ENCODE measurements around the gene SDCBP2.

The SDCBP2 gene

DNA sequence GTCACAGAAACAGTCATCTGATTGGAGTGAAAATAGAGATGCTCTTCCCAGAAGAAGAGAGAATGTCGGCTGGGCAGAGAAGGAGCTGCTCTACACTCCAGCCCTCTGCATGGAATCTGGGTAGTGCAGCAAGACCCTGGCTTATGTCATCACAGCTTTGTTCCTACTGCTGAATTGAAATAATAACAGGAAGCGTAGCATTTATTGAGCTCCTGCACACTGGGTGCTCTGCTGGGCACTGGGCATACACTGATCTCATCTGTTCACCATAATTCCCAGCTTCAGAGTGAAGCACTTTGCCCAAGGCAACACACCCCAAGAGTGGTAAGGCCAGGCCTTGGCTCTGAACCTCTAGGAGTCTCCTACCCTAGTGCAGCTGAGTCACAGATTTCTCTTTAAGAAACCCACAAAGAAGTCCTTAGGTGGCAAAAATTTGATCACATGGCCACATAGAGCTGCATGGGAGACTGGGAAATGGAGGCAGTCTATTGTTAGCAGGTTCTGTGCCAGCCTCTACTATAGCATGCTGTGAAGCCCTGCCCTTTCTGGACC, 3.9 kb upstream of the SDCBP2 start:
- Histone ChIP-seq H3K36me3 (replicated peaks; ENCODE audit: low read depth, low read length) (peaks cover 19% of the 10 kb centered on the region), H2AFZ (ENCODE audit: low read depth, low read length) (no peak overlapping the region), H3K27ac (ENCODE audit: low read length) (no peak overlapping the region), H4K20me1 (ENCODE audit: insufficient read depth, low read length) (peaks cover 37% of the 10 kb centered on the region), H3K4me2 (ENCODE audit: low read length) (no peak overlapping the region), H3K27me3 (ENCODE audit: low read depth, low read length) (no peaks in the 10 kb centered on the region), H3K4me3 (ENCODE audit: low read length) (no peak overlapping the region), H3K79me2 (ENCODE audit: low read length) (peaks cover 30% of the 10 kb centered on the region), H3K4me1 (ENCODE audit: low read length) (no peaks in the 10 kb centered on the region), H3K9me3 (ENCODE audit: insufficient read depth, low read length) (no peaks in the 10 kb centered on the region), H3K9ac (ENCODE audit: low read length) (no peak overlapping the region)
- TF ChIP-seq EZH2phosphoT487 (IDR thresholded peaks at IDR 0.05; ENCODE audit: low read depth) = no peak
- TF ChIP-seq, protein P1, sequence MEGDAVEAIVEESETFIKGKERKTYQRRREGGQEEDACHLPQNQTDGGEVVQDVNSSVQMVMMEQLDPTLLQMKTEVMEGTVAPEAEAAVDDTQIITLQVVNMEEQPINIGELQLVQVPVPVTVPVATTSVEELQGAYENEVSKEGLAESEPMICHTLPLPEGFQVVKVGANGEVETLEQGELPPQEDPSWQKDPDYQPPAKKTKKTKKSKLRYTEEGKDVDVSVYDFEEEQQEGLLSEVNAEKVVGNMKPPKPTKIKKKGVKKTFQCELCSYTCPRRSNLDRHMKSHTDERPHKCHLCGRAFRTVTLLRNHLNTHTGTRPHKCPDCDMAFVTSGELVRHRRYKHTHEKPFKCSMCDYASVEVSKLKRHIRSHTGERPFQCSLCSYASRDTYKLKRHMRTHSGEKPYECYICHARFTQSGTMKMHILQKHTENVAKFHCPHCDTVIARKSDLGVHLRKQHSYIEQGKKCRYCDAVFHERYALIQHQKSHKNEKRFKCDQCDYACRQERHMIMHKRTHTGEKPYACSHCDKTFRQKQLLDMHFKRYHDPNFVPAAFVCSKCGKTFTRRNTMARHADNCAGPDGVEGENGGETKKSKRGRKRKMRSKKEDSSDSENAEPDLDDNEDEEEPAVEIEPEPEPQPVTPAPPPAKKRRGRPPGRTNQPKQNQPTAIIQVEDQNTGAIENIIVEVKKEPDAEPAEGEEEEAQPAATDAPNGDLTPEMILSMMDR (IDR thresholded peaks at IDR 0.05; ENCODE audit: low read depth, low read length) = no peak

- H3K4me2 ChIP-seq (ENCODE audit: low read length) = no peak overlapping the region
- no peak overlapping the region for H3K27ac ChIP-seq (ENCODE audit: low read length)
- peaks cover 39% of the 10 kb centered on the region for H3K79me2 ChIP-seq (ENCODE audit: low read length)
- no peak overlapping the region for H2AFZ ChIP-seq (ENCODE audit: low read depth, low read length)
- no peak for TF ChIP-seq EZH2phosphoT487 (IDR thresholded peaks at IDR 0.05; ENCODE audit: low read depth)
- TF ChIP-seq, protein P1 (IDR thresholded peaks at IDR 0.05; ENCODE audit: low read depth, low read length) = no peak
- H4K20me1 ChIP-seq (ENCODE audit: insufficient read depth, low read length) = peaks cover 37% of the 10 kb centered on the region
- no peak overlapping the region for H3K9ac ChIP-seq (ENCODE audit: low read length)
- peaks cover 19% of the 10 kb centered on the region for H3K36me3 ChIP-seq (replicated peaks; ENCODE audit: low read depth, low read length)
- H3K9me3 ChIP-seq (ENCODE audit: insufficient read depth, low read length) = no peaks in the 10 kb centered on the region
- no peaks in the 10 kb centered on the region for H3K27me3 ChIP-seq (ENCODE audit: low read depth, low read length)
- H3K4me3 ChIP-seq (ENCODE audit: low read length) = no peak overlapping the region
- no peaks in the 10 kb centered on the region for H3K4me1 ChIP-seq (ENCODE audit: low read length)
These were observed 3.0 kb upstream of the SDCBP2 start for GRCh38 chr20:1331801-1332453.

DNA sequence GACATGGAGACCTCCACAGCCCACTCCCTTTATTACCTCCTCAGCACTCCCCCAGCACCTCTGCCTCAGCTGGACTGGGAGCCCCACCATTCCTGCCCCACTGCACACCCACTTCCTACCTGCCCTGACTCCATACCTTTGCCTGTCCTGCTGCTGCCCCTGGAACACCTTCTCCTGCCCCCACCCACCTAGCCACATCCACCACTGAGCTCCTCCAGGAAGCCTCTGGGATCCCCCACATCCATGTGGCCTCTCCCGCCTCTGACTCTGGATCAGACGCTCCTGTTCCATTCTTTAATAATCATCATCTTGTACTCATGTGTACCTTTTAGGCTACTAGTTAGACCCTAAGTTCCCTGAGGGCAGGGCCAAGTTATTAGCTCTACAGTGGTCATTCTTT, 2.2 kb upstream of the SDCBP2 start:
- Histone ChIP-seq H3K36me3 (replicated peaks; ENCODE audit: low read depth, low read length) (peaks cover 23% of the 10 kb centered on the region), H3K27ac (ENCODE audit: low read length) (no peak overlapping the region), H3K4me3 (ENCODE audit: low read length) (no peak overlapping the region), H3K4me1 (ENCODE audit: low read length) (peaks cover 7% of the 10 kb centered on the region), H3K27me3 (ENCODE audit: low read depth, low read length) (no peaks in the 10 kb centered on the region), H2AFZ (ENCODE audit: low read depth, low read length) (no peak overlapping the region), H3K4me2 (ENCODE audit: low read length) (no peak overlapping the region), H4K20me1 (ENCODE audit: insufficient read depth, low read length) (peaks cover 44% of the 10 kb centered on the region), H3K79me2 (ENCODE audit: low read length) (peaks cover 47% of the 10 kb centered on the region), H3K9me3 (ENCODE audit: insufficient read depth, low read length) (no peaks in the 10 kb centered on the region), H3K9ac (ENCODE audit: low read length) (no peak overlapping the region)
- TF ChIP-seq EZH2phosphoT487 (IDR thresholded peaks at IDR 0.05; ENCODE audit: low read depth) = no peak
- TF ChIP-seq, protein P1 (IDR thresholded peaks at IDR 0.05; ENCODE audit: low read depth, low read length) = no peak

DNA sequence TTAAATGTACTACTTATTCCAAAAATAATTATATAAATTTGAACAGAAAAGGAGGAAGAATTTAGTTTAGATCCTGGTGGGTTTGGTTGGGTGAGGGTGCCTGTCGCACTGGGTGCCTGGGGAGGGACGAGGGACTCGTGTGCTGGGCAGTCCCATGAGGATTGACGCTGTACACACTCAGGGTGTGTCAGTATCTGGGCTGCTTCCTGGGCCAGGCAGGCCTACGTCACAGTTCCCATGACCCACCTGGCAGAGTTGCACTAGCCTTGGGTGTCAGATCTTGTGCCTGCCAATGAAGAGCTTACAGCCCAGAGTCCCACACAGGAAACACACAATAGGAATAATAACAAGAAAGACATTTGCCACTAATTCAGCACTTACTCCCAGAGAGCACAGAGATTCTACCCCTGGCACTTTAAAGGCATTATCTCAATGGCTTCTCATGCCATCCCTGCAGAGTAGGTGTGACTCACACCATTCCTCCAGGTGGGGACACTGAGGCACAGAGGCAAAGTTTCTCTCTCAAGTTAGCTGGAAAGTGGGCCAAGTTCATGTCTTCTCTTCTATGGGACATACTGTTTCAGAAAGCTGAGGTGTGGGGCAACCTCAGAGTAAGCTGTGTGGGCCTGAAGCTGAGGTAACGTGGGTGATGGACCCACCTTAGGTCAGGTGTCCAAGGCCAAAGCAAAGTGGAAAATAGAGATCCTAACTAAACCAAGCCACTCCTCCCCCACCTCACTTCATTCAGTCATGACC, 1.3 kb upstream of the SDCBP2 start:
- Histone ChIP-seq H3K27ac (ENCODE audit: low read length) (no peak overlapping the region), H3K9ac (ENCODE audit: low read length) (no peak overlapping the region), H4K20me1 (ENCODE audit: insufficient read depth, low read length) (peaks cover 41% of the 10 kb centered on the region), H3K9me3 (ENCODE audit: insufficient read depth, low read length) (no peaks in the 10 kb centered on the region), H3K4me2 (ENCODE audit: low read length) (no peak overlapping the region), H3K4me1 (ENCODE audit: low read length) (peaks cover 9% of the 10 kb centered on the region), H3K36me3 (replicated peaks; ENCODE audit: low read depth, low read length) (peaks cover 23% of the 10 kb centered on the region), H3K27me3 (ENCODE audit: low read depth, low read length) (no peaks in the 10 kb centered on the region), H3K4me3 (ENCODE audit: low read length) (no peak overlapping the region), H2AFZ (ENCODE audit: low read depth, low read length) (no peak overlapping the region), H3K79me2 (ENCODE audit: low read length) (peaks cover 56% of the 10 kb centered on the region)
- TF ChIP-seq, protein P1 (IDR thresholded peaks at IDR 0.05; ENCODE audit: low read depth, low read length) = no peak
- no peak for TF ChIP-seq EZH2phosphoT487 (IDR thresholded peaks at IDR 0.05; ENCODE audit: low read depth)

Data from OCI-LY3 (cell line).